SKM-1 treated with dmso at 0.1 percent for 144 hours (cell line): Measurements from ENCODE around the gene POGK.
"Not testable (repeated sequence)": the region's sequence is repeated elsewhere in the genome, so short reads cannot be mapped to it uniquely, and the experiment has no call there.

Experiments
- DNase-seq: peaks from one replicate; lab custom pipeline; 2025; ENCODE audit not compliant: unreplicated experiment; lab: John Stamatoyannopoulos, UW

The POGK gene, protein sequence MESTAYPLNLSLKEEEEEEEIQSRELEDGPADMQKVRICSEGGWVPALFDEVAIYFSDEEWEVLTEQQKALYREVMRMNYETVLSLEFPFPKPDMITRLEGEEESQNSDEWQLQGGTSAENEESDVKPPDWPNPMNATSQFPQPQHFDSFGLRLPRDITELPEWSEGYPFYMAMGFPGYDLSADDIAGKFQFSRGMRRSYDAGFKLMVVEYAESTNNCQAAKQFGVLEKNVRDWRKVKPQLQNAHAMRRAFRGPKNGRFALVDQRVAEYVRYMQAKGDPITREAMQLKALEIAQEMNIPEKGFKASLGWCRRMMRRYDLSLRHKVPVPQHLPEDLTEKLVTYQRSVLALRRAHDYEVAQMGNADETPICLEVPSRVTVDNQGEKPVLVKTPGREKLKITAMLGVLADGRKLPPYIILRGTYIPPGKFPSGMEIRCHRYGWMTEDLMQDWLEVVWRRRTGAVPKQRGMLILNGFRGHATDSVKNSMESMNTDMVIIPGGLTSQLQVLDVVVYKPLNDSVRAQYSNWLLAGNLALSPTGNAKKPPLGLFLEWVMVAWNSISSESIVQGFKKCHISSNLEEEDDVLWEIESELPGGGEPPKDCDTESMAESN

DNA sequence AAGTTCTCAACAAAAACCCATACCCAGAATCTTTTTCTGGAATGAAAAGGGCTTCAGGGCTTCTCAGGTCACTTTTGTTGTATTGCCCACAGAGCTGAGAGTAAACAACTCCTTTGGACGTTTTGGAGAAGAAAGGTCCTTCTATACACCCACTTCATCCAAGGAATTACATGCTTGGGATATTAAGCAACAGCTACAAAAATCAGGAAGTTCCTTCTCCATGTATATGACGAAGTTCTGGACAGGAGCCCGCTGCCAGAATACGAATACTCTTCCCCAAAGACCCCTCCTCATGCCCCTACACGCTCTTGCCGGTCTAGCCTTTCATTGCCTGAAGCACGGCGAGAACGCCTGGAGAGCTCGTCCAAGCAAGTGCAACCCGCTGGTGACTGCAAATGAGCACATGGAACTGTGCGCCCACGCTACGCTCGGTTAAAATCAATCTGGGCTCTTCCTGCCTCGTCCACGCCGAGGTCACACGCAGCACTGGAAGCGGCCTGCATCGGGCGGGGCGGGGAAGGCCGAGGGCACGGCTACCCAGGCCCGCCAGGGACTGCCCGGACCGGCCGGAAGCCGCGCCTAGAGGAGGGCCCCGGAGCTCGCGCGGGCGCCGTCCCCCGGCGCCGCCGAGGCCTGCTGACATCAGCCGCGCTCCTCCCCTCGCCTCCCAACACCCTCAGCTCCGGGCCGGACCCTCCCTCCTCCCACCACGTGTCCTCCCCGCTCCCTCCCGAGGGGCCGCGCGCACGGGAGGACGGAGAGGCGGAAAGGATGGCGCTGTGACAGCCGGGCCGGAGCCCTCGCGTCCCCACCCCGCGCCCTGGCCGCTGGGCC is at the start of gene POGK:
POGK (plus strand) TSS at position 710 of the 834 bp plus-strand sequence. CDS start 1,482 bp downstream, outside the sequence.
- peak; percentile 95 for DNase-seq

DNA sequence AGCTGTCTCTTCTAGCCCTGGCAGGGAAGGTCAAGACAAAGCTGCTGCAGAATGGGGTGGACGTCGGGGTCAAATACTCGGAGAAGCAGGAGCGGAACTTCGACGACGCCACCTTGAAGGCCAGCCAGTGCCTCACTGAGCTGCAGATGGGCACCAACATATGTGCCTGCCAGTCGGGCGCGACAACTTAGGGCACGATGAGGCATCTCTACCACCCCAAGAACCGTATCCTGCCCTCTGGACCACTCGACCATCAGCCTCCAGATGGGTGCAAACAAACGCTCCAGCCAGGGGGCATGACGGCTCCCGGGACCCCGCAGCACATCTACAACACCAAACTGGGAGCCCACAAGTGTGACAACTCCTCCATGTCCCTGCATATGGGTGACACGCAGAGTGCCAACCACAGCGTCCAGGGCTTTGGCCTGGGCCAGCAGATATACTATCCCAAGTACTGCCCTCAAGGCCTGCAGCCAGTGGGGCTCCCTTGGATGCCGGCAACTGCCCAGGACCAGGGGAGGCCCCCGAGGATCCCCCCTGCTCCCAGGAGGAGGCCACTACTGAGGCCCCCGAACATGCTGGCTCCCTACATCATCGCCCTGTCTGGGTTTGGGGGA is 42.5 kb upstream of the POGK start:
- DNase-seq: no peak

DNA sequence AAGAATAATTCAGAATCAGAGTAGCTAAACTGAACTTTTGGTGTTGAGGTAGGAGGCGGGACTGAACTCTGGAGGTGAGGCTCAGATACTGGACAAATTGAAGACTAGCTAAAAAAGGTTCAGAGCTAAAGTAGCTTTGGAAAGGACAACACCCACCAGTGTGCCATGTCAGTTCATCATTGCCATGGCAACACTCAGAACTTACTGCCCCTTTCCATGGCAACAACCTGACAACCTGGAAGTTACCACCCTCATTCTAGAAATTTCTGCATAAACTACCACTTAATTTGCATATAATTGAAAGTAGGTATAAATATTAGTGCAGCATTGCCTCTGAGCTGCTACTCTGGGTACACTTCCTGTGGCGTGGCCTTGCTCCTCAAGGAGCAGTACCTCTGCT is 30.3 kb upstream of the POGK start:
- DNase-seq: no peak

DNA sequence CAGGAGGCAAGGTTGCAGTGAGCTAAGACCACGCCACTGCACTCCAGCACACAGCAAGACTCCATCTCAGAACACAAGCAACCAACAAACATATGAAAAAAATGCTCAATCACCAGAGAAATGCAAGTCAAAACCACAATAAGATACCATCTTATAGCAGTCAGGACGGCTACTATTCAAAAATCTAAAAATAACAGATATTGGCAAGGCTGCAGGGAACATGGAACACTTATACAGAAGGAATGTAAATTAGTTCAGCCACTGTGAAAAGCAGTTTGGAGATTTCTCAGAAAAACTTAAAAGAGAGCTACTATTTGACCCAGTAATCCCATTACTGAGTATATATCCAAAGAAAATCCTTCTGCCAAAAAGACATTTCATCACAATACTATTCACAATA is 27.6 kb upstream of the POGK start:
- no peak for DNase-seq

DNA sequence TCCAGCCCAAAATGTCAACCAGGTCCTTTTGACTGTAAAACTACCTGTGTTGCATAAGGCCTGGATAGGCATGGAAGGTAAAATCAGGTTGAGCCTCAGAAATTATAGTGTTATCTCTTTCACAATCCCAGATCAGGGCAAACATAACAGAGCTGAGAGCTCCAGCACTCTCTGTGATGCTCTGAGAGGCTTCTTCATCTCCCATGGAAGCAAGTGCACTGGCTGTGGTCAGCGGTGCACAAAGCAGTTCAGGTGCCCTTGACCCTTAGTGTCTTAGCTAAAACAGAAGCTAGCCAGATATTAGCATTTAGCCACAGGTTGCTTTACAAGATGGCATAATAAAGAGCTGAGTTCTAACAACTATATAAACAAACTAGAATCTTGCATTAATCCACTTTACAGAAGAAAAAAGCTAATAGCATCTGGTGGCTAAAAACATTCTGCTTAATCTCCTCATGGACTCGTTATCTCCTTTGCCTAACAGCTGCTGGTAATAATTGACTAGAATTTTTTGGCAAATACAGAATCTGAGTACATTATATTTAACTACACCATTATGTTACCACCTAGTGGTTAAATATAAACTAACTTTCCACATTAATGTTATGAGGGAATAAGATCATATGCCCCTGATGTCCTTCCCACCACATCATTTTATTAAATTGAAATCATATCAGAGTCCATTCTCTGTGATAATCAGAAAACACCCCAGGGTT is 25.6 kb upstream of the POGK start:
- no peak for DNase-seq

DNA sequence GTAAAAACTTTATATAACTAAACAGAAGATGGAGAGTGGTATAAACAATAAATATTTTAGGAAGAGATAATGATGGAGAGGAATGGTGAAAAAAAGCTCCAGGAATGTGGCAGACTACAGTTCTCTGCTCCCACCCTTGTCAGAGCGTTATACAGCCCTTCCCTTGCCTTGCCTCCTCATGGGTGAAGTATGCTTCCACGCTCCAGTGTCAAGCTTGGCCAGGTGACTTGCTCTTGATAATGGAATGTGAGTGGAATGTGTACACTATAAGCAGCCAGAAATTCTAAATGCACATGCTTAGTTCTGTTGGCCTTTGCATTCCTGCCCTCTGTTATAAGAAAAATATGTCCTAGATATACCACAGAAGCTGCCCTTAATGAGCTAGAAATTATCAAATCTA is 24.7 kb upstream of the POGK start:
- no peak for DNase-seq

DNA sequence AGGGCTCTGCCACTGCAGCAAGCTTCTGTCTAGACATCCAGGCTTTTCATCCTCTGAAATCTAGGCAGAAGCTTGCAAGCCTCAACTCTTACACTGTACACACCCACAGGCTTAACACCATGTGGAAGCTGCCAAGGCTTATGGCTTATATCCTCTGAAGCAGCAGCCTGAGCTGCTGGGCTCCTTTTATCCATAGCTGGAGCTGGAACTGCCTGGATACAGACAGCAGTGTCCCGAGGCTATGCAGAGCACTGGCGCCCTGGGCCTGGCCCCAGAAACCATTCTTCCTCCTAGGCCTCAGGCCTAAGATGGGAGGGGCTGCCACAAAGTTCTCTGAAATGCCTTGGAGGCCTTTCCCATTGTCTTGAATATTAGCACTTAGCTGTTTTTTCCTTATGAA is 19.3 kb upstream of the POGK start:
- no peak for DNase-seq

DNA sequence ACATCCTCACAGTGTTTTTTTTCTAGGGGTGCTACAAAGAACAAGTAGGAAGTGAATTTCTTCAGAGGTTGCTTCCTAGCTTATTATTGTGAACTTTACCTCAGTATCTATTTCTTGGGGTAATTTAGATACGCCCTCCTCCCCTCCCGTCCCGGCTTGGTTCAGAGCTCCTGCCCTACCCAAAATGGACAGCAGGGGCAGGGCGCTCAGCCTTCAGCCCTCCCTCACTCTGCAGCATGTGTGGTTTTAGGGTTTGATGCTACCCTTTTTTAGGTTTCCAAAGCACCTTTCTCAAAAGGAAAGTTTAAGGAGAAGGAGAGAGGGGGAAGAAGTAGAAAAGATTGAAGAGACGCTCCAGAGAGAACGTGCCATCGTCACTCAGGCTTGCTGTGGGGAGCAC is 16.9 kb upstream of the POGK start:
- DNase-seq: no peak

DNA sequence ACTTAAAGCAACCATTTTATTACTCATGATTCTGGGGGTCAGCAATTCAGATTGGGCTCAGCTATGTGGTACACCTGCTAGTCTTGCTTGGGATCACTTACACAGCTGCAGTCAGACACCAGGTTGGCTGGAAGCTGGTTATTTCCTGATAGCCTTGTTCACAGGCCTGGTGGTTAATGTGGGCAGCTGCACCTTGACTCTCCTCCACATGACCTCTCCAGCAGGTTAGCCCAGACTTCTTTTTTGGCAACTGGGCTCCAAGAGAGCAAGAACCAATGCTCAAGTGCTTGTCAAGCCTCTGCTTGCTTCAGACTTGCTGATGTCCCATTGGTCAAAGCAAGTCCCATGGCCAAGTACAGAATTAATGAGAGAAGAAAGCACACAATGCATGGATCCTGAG is 11.8 kb upstream of the POGK start:
- DNase-seq: no peak

DNA sequence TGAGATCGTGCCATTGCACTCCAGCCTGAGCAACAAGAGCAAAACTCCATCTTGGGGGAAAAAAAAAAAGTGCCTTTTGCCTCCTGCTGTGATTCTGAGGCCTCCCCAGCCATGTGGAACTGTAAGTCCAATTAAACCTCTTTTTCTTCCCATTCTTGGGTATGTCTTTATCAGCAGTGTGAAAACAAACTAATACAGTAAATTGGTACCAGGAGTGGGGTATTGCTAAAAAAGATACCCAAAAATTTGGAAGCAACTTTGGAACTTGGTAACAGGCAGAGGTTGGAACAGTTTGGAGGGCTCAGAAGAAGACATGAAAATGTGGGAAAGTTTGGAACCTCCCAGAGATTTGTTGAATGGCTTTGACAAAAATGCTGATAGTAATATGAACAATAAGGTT is 9.5 kb upstream of the POGK start:
- DNase-seq: not testable (repeated sequence)

DNA sequence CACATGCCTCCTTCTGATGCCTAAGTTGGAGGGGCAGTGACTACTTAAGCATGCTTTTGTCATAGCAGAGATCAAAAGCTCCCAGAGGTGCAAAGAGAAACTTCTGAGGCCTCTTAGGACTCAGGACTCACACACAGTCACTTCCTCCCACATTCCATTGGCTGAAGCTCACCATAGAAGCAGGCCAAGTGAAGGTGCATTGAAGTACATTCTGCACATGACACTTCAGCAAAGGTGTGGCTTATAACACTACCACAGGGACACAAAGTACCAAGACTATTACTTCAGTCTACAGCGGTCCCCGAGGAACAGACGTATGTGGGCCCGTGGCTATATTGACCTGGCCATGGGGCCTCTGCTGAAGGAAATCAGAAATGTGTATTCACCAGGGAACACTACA is 2.5 kb upstream of the POGK start:
- no peak for DNase-seq

DNA sequence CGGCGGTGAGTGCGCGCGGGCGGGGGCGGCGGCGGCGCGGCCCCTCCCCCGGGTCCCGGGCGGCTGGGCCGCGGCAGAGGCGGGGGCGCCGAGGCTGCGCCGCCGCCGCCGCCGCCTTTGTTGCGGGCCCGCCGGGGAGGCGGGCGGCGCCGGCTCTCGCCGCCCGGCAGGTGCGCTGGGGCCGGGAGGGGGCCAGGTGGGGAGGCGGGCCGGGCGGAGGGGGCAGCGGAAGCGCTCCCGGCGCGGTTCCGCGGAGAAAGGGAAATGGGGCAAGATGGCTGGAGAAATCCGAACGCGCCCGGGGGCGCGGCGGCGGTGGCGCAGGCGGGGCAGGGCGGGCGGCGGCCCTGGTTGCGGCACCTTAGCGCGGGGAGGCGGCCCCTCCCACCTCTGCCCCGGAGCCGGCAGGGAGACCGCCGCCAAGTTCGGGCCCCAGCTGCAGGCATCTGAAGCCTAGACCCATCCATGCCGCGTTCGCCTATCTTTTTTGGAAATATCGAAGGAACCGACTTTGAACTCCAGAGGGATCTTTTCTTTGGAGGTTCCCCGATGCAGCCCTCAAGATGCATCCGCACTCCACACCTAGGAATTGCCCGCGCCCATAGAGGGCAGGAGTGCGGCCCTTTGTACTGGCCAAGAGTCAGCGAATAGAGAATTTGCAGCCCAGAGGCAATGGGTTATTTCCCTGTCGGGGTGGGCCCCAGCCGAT is 479 bp downstream of the POGK start:
- DNase-seq: peak; percentile 54

DNA sequence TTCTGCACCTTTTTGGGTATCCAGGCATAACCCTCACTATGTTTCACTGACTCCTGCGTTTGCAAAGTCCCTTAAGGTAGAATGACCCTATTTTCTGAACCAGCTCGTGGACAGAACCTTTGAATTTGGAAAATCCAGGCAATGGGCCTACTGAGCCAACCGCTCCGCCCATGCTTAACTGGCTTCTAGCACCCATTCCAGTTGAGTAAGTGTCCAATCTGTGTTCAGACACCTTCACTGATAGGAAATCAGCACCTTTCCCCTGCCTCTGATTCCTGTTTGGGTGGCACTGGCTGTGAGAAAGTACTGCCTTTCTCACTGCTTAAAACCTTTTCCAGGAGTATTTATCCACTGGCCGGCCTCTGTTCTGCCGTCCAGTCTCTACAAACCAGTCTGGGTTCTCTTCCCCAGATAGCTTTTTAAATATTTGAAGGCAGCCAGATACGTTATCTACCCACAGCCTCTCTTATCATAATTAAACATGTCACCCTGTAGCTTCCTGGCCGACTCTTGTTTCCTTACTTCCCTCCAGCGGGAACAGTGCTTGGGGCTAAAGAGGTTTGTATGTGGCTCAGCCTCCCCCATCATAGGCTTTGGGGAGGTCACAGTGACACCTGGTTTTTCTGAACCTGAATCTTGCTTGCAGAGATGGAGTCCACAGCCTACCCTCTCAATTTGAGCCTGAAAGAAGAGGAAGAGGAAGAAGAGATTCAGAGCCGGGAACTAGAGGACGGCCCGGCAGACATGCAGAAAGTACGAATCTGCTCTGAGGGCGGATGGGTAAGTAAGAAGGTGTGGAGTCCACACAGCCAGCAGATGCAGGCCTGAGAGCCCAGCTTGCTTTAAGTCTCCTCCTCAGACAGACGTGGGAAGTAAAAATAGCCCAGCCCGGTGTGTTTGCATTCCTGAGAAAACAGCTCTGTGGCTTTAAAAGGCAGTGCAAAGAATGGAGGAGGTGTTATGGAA is 1.3 kb downstream of the POGK start:
- no peak for DNase-seq

DNA sequence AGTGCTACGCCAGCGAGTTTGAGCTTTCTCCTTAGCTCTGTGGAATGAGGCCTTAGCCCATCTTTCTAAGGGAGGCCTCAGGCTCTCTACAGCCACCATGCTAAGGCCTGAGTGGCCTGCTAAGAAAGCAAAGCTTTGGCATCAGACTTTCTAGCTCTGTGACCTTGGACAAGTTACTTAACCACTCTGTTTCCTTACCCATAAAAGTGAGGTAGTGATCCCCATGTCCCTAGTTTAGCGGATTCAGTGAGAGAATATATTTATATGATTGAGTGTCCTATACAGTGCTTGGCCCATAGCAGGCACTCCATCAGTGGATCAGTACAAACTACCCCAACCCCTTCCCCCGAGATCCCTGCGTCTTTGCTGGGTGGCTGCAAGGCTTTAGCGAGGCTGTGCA is 4.0 kb downstream of the POGK start:
- DNase-seq: no peak

DNA sequence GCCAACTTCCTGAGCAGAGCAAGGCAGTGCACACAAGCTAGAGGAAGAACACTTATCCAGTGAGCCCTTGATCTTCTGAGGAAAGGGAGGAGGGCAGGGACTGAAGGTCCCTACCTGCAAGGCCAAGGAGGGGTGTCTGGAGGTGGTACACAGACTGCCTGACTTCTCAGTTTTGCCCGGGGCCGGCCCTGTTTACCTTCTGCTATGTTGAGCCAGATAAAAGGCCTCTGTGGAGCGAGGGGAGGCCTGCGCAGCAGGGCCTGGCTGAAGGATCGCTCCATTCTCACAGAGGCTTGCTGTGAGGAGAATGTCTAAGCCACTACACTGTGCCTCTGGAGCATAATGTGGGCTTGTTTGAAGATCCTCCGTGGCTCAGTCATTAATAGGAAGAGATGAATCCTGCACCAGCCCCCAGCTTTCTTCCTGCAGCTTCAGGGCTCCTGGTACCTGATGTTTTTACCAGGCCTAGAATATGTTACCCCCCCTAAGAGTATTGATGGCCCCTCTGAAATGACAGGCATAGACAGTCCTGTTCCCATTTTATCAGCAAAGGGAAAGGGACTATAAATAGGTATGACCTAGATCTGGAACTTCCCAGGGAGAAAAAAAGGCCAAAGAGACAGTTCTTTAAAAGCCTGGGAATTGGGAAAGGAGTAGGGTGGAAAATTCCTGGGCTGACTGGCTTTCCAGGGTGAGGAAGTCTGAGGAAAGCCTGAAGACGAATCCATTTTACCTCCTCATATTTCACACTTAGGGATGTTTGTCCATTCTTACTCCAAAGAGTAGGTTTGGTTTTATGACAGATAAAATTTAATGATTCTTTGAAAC is 4.7 kb downstream of the POGK start:
- no peak for DNase-seq

DNA sequence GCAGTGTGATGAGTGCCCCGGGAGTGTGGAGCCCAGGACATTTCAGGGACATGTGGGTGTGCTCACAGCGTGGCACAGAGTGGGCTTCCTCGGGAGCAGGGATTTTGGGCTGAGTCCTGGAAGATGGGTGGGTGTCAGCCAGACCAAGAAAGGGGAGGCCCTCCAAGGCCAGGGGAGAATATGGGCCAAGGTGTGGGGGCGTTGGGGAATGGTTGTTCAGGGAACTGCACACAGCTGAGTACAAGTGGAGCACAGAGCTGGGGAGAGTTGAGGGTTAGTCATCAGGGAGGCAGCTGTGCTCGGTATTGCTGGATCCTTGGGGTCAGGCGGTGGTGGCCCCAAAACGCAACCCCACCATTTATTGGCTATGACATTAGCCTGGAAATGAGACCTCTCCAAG is 5.5 kb downstream of the POGK start:
- DNase-seq: no peak

DNA sequence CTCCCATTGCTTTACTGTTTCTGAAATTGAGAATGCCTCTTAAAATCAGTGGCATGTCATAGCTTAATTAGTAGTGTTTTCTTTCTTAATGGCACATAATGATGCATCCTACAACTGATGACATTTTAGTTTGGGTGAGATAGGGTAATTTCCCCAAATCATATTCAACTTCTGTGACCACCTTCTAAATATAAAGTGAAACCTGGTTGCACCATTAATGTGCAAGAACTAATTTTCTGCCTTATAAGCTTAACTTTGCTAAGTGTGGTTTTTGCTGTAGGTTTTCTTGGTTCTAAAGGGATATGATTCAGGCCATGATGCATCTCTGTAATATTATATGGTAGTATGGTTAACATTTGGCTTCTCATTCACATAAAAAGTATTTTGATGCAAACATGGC is 8.9 kb downstream of the POGK start:
- no peak for DNase-seq

DNA sequence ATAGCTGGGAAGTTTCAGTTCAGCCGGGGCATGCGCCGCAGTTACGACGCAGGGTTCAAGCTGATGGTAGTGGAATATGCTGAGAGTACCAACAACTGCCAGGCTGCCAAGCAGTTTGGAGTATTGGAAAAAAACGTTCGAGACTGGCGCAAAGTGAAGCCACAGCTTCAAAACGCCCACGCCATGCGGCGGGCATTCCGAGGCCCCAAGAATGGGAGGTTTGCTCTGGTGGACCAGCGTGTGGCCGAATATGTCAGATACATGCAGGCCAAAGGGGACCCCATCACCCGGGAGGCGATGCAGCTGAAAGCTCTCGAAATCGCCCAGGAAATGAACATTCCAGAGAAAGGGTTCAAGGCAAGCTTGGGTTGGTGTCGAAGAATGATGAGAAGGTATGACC is 9.9 kb downstream of the POGK start:
- DNase-seq: no peak
